ENCODE data around the gene SRI. TPM values are rescaled to one million over a fixed set of nuclear protein-coding genes. Genes with fewer than 3 reads are reported as not detected.

The SRI gene
- total RNA-seq, 4 donors from 2014 or later: 17.9 to 78.6 (median 44.2) TPM

DNA sequence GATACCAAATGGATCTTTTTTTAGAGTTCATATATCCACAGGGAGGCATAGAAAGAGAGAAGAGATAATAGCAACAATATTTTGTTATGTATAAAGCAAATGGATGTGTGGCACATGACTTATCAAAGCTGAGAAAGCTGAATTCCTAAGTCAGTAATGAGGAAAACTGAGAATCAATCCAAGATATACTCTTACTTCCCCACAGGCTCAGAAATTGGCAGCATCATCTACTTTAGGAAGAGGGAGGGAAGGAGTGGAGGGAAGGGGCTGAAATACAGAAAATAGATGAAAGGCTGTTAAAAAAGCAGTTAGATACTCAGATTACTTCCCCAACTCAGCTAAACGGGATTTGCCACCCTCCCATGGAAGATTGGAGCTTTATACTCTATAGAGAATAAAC is 63.5 kb downstream of the SRI start:
- Histone ChIP-seq H3K27ac (no peak overlapping the region), H3K36me3 (no peaks in the 10 kb centered on the region), H3K9me3 (peaks cover 0 to 4% of the 10 kb centered on the region in 2 donors), H3K4me3 (no peak overlapping the region), H3K4me1 (no peaks in the 10 kb centered on the region), H3K27me3 (no peaks in the 10 kb centered on the region)
- TF ChIP-seq, protein P1, sequence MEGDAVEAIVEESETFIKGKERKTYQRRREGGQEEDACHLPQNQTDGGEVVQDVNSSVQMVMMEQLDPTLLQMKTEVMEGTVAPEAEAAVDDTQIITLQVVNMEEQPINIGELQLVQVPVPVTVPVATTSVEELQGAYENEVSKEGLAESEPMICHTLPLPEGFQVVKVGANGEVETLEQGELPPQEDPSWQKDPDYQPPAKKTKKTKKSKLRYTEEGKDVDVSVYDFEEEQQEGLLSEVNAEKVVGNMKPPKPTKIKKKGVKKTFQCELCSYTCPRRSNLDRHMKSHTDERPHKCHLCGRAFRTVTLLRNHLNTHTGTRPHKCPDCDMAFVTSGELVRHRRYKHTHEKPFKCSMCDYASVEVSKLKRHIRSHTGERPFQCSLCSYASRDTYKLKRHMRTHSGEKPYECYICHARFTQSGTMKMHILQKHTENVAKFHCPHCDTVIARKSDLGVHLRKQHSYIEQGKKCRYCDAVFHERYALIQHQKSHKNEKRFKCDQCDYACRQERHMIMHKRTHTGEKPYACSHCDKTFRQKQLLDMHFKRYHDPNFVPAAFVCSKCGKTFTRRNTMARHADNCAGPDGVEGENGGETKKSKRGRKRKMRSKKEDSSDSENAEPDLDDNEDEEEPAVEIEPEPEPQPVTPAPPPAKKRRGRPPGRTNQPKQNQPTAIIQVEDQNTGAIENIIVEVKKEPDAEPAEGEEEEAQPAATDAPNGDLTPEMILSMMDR (IDR thresholded peaks at IDR 0.05): no peak
- TF ChIP-seq POLR2A (IDR thresholded peaks at IDR 0.05): no peak
- no peak for DNase-seq
- intact Hi-C loops (cut with DNase I; ENCODE audit: low total_unique reads): no loop called here

- H3K36me3 ChIP-seq: no peaks in the 10 kb centered on the region
- TF ChIP-seq, protein P1 (IDR thresholded peaks at IDR 0.05): no peak
- no peak for TF ChIP-seq POLR2A (IDR thresholded peaks at IDR 0.05)
- no peak for DNase-seq
- no peak overlapping the region for H3K27ac ChIP-seq
- H3K4me1 ChIP-seq: no peaks in the 10 kb centered on the region
- H3K9me3 ChIP-seq: peaks cover 0 to 4% of the 10 kb centered on the region in 2 donors
- no peaks in the 10 kb centered on the region for H3K27me3 ChIP-seq
- H3K4me3 ChIP-seq: no peak overlapping the region
- intact Hi-C loops (cut with DNase I; ENCODE audit: low total_unique reads): no loop called here
These were observed 64.1 kb downstream of the SRI start for GRCh38 chr7:88155756-88156155.

Other genes starting within 250 kb of the SRI start
- gene STEAP4, start 86.9 kb upstream of the SRI start, total RNA-seq: 10 to 100 TPM in 3 of 4 donors, 1 to 10 TPM in 1; 5.8 to 57.4 (median 22.9) TPM

All from uterus (tissue), 4 donors.